ENCODE results near the gene TVP23C. TPM values are rescaled to one million over a fixed set of nuclear protein-coding genes. Genes with fewer than 3 reads are reported as not detected.

The TVP23C gene
- total and polyA plus RNA-seq, 2 experiments from 2014 or later: 10.4 to 31.7 TPM

- TF ChIP-seq, protein P1, sequence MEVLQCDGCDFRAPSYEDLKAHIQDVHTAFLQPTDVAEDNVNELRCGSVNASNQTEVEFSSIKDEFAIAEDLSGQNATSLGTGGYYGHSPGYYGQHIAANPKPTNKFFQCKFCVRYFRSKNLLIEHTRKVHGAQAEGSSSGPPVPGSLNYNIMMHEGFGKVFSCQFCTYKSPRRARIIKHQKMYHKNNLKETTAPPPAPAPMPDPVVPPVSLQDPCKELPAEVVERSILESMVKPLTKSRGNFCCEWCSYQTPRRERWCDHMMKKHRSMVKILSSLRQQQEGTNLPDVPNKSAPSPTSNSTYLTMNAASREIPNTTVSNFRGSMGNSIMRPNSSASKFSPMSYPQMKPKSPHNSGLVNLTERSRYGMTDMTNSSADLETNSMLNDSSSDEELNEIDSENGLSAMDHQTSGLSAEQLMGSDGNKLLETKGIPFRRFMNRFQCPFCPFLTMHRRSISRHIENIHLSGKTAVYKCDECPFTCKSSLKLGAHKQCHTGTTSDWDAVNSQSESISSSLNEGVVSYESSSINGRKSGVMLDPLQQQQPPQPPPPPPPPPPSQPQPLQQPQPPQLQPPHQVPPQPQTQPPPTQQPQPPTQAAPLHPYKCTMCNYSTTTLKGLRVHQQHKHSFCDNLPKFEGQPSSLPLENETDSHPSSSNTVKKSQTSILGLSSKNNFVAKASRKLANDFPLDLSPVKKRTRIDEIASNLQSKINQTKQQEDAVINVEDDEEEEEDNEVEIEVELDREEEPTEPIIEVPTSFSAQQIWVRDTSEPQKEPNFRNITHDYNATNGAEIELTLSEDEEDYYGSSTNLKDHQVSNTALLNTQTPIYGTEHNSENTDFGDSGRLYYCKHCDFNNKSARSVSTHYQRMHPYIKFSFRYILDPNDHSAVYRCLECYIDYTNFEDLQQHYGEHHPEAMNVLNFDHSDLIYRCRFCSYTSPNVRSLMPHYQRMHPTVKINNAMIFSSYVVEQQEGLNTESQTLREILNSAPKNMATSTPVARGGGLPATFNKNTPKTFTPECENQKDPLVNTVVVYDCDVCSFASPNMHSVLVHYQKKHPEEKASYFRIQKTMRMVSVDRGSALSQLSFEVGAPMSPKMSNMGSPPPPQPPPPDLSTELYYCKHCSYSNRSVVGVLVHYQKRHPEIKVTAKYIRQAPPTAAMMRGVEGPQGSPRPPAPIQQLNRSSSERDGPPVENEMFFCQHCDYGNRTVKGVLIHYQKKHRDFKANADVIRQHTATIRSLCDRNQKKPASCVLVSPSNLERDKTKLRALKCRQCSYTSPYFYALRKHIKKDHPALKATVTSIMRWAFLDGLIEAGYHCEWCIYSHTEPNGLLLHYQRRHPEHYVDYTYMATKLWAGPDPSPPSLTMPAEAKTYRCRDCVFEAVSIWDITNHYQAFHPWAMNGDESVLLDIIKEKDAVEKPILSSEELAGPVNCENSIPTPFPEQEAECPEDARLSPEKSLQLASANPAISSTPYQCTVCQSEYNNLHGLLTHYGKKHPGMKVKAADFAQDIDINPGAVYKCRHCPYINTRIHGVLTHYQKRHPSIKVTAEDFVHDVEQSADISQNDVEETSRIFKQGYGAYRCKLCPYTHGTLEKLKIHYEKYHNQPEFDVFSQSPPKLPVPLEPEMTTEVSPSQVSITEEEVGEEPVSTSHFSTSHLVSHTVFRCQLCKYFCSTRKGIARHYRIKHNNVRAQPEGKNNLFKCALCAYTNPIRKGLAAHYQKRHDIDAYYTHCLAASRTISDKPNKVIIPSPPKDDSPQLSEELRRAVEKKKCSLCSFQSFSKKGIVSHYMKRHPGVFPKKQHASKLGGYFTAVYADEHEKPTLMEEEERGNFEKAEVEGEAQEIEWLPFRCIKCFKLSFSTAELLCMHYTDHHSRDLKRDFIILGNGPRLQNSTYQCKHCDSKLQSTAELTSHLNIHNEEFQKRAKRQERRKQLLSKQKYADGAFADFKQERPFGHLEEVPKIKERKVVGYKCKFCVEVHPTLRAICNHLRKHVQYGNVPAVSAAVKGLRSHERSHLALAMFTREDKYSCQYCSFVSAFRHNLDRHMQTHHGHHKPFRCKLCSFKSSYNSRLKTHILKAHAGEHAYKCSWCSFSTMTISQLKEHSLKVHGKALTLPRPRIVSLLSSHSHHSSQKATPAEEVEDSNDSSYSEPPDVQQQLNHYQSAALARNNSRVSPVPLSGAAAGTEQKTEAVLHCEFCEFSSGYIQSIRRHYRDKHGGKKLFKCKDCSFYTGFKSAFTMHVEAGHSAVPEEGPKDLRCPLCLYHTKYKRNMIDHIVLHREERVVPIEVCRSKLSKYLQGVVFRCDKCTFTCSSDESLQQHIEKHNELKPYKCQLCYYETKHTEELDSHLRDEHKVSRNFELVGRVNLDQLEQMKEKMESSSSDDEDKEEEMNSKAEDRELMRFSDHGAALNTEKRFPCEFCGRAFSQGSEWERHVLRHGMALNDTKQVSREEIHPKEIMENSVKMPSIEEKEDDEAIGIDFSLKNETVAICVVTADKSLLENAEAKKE (CRISPR knock-in tag; IDR thresholded peaks at IDR 0.05): no peak
- TF ChIP-seq POLR2AphosphoS5 (IDR thresholded peaks at IDR 0.05; ENCODE audit: low read depth): no peak
- TF ChIP-seq EZH2 (IDR thresholded peaks at IDR 0.05; ENCODE audit: low read depth, unreplicated experiment): no peak
- no peak for TF ChIP-seq ZNF114 (CRISPR knock-in tag; IDR thresholded peaks at IDR 0.05)
- TF ChIP-seq STAT1 (IDR thresholded peaks at IDR 0.05; ENCODE audit: unreplicated experiment): no peak
- no peak for TF ChIP-seq ZNF331 (CRISPR knock-in tag; IDR thresholded peaks at IDR 0.05; ENCODE audit: low read depth)
- TF ChIP-seq CREB1 (CRISPR knock-in tag; IDR thresholded peaks at IDR 0.05; ENCODE audit: low read depth): no peak
- TF ChIP-seq JUNB (IDR thresholded peaks at IDR 0.05; ENCODE audit: unreplicated experiment): no peak
- TF ChIP-seq EZH2phosphoT487 (IDR thresholded peaks at IDR 0.05; ENCODE audit: unreplicated experiment): no peak
- TF ChIP-seq NANOG (IDR thresholded peaks at IDR 0.05; ENCODE audit: borderline replicate concordance): no peak
- TF ChIP-seq, protein P2, sequence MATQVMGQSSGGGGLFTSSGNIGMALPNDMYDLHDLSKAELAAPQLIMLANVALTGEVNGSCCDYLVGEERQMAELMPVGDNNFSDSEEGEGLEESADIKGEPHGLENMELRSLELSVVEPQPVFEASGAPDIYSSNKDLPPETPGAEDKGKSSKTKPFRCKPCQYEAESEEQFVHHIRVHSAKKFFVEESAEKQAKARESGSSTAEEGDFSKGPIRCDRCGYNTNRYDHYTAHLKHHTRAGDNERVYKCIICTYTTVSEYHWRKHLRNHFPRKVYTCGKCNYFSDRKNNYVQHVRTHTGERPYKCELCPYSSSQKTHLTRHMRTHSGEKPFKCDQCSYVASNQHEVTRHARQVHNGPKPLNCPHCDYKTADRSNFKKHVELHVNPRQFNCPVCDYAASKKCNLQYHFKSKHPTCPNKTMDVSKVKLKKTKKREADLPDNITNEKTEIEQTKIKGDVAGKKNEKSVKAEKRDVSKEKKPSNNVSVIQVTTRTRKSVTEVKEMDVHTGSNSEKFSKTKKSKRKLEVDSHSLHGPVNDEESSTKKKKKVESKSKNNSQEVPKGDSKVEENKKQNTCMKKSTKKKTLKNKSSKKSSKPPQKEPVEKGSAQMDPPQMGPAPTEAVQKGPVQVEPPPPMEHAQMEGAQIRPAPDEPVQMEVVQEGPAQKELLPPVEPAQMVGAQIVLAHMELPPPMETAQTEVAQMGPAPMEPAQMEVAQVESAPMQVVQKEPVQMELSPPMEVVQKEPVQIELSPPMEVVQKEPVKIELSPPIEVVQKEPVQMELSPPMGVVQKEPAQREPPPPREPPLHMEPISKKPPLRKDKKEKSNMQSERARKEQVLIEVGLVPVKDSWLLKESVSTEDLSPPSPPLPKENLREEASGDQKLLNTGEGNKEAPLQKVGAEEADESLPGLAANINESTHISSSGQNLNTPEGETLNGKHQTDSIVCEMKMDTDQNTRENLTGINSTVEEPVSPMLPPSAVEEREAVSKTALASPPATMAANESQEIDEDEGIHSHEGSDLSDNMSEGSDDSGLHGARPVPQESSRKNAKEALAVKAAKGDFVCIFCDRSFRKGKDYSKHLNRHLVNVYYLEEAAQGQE (IDR thresholded peaks at IDR 0.05; ENCODE audit: unreplicated experiment): no peak
- no peaks in the 10 kb centered on the region for H3K9me2 ChIP-seq (ENCODE audit: insufficient read depth)
- H3K4me3 ChIP-seq: no peak overlapping the region
- no peaks in the 10 kb centered on the region for H3F3A ChIP-seq (replicated peaks; ENCODE audit: low read depth)
- H3K36me3 Mint-ChIP-seq (ENCODE audit: low read depth): peaks cover 42% of the 10 kb centered on the region
- H3K27me3 Mint-ChIP-seq (ENCODE audit: insufficient read depth, low read depth, poor library complexity): peaks cover 5% of the 10 kb centered on the region
- peaks cover 2% of the 10 kb centered on the region; the same call in 2 of the 3 replicates for H3K9me3 Mint-ChIP-seq
- peaks cover 8% of the 10 kb centered on the region; the same call in 1 of the 2 replicates for H3K4me1 ChIP-seq (ENCODE audit: insufficient read depth)
- H3K27me3 ChIP-seq (ENCODE audit: insufficient read depth): no peaks in the 10 kb centered on the region
- H3K4me3 Mint-ChIP-seq: no peak overlapping the region
- no peak overlapping the region for H3K27ac Mint-ChIP-seq
- H3K79me2 ChIP-seq (replicated peaks; ENCODE audit: insufficient read depth): no peaks in the 10 kb centered on the region
- ATAC-seq: no peak
- no peaks in the 10 kb centered on the region; the same call in 1 of the 2 replicates for H4K20me1 ChIP-seq (replicated peaks; ENCODE audit: insufficient read depth)
- no peak overlapping the region for H3K27ac ChIP-seq (ENCODE audit: low read depth)
- H2AFZ ChIP-seq: no peak overlapping the region
- no peaks in the 10 kb centered on the region for H3K36me3 ChIP-seq (ENCODE audit: insufficient read depth)
- H3K4me1 Mint-ChIP-seq: peaks cover 16% of the 10 kb centered on the region
- DNase-seq (ENCODE audit: low spot score): no peak
- H3K4me2 ChIP-seq: 0 out of 2 replicates have a peak overlapping the region, but pooled peaks have one; percentile 56
Observed at GRCh38 chr17:15501793-15502192, 61.5 kb downstream of the TVP23C start.
